ENCODE measurements around the gene RAD51B.
"Not testable (repeated sequence)": the region's sequence is repeated elsewhere in the genome, so short reads cannot be mapped to it uniquely, and the experiment has no call there.

Gene RAD51B

GRCh38 chr14:68285421-68286179 is 466.0 kb downstream of the RAD51B start:
- DNase-seq: peak in 3 of 4 experiments; percentile 23 to 39 (median 33)

DNA sequence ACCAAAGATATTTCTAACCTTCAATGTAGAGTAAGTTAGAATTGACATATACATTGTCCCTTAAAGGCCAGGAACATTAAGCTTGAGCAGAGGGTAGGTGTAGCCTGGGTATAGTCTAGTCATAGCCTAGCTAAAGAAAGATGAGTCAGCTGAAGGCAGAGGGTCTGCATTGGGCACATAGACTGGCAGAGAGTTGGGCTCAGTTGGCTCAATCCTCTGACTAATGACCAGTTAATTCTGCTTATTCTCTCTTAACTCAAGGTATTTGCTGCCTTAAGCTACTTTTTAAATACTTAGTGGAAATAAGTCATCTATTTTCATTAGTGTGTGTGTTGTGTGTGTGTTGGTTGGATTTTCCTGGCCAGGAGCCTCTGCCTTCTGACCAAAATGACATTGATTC is 467.1 kb downstream of the RAD51B start:
- no peak for DNase-seq

DNA sequence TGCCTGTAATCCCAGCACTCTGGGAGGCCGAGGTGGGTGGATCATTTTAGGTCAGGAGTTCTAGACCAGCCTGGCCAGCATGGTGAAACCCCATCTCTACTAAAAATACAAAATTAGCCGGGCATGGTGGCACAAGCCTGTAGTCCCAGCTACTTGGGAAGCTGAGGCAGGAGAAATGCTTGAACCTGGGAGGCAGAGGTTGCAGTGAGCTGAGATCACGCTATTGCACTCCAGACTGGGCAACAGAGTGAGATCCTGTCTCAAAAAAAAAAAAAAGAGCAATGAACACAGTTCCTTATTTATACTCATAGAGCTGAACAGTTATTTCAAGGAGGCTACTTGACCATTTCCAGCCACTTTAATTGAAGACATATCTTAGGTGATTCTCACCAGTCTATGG is 469.9 kb downstream of the RAD51B start:
- DNase-seq: not testable (repeated sequence)

DNA sequence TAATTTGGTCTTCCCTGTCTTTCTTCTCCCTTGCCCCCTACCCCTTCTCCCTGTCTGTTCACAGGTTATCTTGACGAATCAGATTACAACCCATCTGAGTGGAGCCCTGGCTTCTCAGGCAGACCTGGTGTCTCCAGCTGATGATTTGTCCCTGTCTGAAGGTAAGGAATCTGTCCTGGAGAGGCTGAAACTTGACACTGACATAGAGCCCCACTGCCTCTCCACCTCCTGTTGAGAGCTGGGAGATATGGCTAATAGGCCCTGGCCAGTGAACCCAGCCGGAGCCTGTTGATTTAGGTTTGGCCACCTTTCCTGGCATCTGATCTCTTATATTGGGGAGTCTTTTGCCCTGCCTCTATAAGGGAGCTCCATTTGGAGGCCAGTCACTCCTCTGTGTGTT is 472.2 kb downstream of the RAD51B start:
- DNase-seq: no peak

- no peak for DNase-seq
Measured at GRCh38 chr14:68292441-68293215, 473.0 kb downstream of the RAD51B start.

- DNase-seq: no peak
Measured at GRCh38 chr14:68293404-68293803, 473.8 kb downstream of the RAD51B start.

DNA sequence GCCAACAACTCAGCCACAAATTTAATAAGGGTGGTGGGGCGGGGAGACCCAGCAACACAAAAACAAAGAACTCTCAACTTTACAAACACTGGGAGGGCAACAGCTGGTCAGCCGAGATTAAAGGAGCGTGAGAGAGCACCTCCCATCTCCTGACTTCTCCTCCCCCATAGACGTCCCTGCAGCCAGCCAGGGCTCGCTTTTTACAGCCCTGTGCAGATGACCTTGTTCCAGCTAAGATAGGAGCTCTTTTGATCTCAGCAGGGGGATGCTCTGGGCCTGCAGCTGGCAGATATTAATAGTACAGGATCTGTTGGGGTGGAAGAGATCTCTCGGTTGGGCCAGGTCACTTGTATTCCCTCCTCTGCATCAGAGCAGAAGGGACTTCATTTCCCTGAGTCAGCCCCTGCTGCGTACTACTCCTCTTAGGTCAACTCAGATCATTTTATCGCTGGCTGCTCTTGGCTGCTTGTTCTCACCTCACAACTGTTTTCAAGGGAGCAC is 475.8 kb downstream of the RAD51B start:
- DNase-seq: no peak

DNA sequence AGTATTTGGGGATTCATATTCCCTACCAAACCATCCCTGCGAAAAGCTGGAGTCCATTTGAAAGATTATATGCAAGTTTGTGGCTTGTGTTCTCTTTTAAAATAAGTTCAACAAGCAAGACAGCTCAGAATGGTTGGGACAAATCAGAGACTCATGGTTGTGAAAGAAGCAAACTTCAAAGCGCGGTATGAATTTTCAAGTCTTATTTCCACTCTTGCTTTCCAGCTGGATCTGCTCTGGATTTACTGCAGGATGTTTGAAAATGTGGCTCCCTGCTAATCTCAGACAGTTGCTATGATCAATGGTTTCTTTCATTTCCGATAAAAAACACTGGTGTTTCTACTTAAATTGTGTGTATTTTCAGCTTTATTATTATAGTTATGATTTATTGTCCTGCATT is 477.5 kb downstream of the RAD51B start:
- no peak for DNase-seq

GRCh38 chr14:68297876-68298468 is 478.4 kb downstream of the RAD51B start:
- no peak for DNase-seq

- no peak for DNase-seq
Measured at GRCh38 chr14:68300608-68301007, 481.0 kb downstream of the RAD51B start.

- no peak for DNase-seq
Measured at GRCh38 chr14:68301219-68301618, 481.6 kb downstream of the RAD51B start.

DNA sequence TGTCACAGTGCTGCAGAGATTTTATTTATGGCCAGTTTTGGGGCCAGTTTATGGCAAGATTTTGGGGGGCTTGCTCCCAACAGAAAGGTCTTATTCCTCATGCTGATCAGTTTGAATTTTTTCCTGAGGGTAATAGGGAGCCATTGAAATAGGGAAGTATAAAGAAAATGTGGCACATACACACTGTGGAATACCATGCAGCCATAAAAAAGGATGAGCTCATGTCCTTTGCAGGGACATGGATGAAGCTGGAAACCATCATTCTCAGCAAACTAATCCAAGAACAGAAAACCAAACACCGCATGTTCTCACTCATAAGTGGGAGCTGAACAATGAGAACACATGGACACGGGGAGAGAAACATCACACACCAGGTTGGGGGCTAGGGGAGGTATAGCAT is 483.4 kb downstream of the RAD51B start:
- not testable (repeated sequence) for DNase-seq

DNA sequence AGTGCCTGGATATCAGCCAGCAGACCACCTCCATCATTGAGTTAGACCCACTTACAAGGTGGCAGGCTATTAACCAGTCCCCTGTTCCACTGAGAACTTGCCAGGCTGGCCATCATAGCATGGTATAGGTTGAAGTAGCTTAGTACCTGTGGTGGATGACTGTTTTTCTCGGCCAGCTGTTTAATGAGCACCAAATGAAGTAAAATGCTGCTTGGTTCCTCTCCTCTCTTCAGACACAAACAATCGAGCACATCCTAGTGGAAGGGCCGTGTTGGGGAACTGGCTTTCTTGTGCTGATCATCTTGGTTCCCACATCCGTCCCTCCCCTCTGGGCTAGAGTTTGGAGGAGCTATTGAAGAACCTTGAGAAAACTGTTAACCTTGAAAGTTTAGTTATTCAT is 486.2 kb downstream of the RAD51B start:
- DNase-seq: no peak

DNA sequence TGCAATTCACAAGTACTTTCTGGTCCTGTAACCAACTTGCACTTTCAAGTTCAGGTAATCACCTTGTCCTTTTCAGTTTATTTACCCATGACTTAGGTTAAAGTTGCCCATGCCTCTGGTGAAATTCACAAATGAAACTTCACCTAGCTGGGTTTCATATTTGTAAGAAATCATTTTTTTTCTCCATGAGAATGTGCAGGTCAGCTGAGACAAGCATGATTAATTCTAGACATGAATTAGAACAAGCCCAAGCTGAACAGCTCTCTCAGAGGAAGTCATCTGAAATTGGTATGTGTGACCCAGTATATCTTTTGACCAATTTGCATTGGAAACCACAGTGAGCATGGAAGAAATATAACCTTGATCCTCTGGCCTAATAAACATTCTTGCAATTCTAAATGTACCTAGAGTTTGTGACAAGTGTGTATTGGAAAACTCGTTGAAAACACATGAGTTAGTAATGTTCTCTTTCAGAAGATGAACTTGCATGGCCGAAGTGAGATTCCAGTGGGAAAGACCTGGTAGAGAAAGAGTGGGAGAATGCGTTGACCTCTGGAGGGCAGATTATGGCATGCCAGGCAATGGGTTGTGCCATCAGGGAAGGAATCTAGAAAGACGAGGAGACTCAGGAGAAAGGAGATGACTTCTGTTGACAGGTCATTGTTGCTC is 486.8 kb downstream of the RAD51B start:
- DNase-seq: no peak

GRCh38 chr14:68306934-68307789 is 487.6 kb downstream of the RAD51B start:
- DNase-seq: no peak

- no peak for DNase-seq
Measured at GRCh38 chr14:68307790-68308168, 488.2 kb downstream of the RAD51B start.

GRCh38 chr14:68308726-68309520 is 489.3 kb downstream of the RAD51B start:
- no peak for DNase-seq

- DNase-seq: no peak
Measured at GRCh38 chr14:68309616-68310015, 490.0 kb downstream of the RAD51B start.

DNA sequence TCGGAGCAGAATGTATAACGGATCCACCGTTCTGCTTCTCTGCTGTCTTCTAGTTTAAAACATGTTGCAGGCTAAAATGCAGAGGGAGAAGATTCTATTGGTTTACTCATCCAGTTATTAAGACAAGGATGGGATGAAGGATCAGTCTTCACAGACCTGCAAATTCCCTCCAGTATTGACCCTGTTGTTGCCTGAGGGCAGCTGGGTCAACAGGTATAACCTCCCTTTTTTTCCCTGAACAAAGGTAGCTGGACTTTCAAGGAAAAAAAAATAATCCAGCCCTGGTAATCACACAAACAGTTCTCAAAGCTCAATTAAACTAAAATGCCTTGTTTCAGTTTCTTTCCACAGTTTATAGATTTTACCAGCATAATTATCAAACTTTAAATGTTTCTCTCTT is 492.7 kb downstream of the RAD51B start:
- DNase-seq: no peak

DNA sequence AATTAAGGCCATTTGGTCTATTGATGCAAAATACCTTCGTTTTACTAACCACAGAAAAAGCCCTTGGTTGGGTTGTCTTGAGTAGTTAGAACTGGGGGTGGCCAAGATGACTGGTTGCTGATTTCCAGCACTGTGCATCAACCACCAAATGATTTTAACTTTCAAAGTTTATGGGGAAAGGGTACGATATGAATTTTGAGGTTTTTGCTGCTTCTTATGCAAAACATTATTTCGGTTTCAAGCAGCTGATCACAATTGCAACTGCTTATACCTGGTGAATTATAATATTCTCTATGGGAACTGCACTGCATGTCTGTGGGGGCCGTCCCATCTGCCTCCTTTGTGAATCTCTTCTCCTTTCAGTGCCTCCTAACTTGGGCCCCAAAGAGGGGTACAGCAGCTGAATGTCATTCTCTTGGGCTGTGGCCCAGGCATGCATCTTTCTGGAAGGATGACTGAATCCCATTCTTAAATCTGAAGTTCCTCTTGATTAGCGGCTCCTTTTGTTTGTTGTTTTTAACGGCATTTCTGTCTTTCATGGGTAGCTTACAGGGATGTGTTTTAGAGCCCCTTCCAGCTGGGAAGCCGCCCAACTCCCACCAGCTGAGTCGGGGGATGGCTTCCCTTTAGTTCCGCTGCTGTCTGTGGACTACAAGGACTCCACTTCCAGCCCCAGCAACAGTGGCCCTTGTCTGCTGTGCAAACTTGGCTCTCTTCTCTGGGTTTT is 493.5 kb downstream of the RAD51B start:
- DNase-seq: no peak

GRCh38 chr14:68314642-68315041 is 495.1 kb downstream of the RAD51B start:
- no peak for DNase-seq
